Activated CD8-positive, alpha-beta T cell treated with anti-CD3 and anti-CD28 coated beads, Interleukin-2, amount 10 ng/mL, durations not matched to agents 7 days and 5 days (primary cell): ENCODE data around the gene ELMO1. TPM values are rescaled to one million over a fixed set of nuclear protein-coding genes. Genes with fewer than 3 reads are reported as not detected.

Experiments
- ATAC-seq: fragments of 150-1000 bp; cut with Tn5 transposase; one replicate; pipeline ENCODE4 v1.10.0; 2021; ENCODE audit warnings: moderate library complexity
- CTCF ChIA-PET: fragments of 350-600 bp; sonication (Branson Sonifier 250); formaldehyde crosslinking; loops from one replicate; lab custom pipeline; 2021; ENCODE audit warnings: antibody characterized with exemption; lab: Charles Lee
- POLR2A ChIA-PET: fragments of 350-600 bp; sonication (Branson Sonifier 250); formaldehyde crosslinking; loops from one replicate; lab custom pipeline; 2021; ENCODE audit warnings: antibody characterized with exemption; lab: Charles Lee
- DNase-seq: peaks from one replicate; pipeline ENCODE4 v3.0.0-alpha.2; 2020
- H3K27ac Mint-ChIP-seq: one replicate; pipeline ENCODE4 v1.8.0; 2021; ENCODE audit warnings: mild to moderate bottlenecking, mixed read lengths
- H3K27me3 Mint-ChIP-seq: one replicate; pipeline ENCODE4 v1.8.0; 2021; ENCODE audit warnings: low read depth, mixed read lengths
- H3K36me3 Mint-ChIP-seq: one replicate; pipeline ENCODE4 v1.8.0; 2021; ENCODE audit warnings: low read depth, mixed read lengths
- H3K4me1 Mint-ChIP-seq: one replicate; pipeline ENCODE4 v1.8.0; 2021; ENCODE audit warnings: low read depth, mixed read lengths
- H3K4me3 Mint-ChIP-seq: one replicate; pipeline ENCODE4 v1.8.0; 2021; ENCODE audit warnings: mild to moderate bottlenecking, mixed read lengths
- H3K9me3 Mint-ChIP-seq: one replicate; pipeline ENCODE4 v1.8.0; 2022; ENCODE audit warnings: mixed read lengths; ENCODE audit not compliant: insufficient read depth
- total RNA-seq, 2 experiments: library from RNA; stranded (reverse); gene quantifications; one replicate each; pipeline ENCODE4 v1.2.3, GENCODE V29; 2021

ELMO1 gene
- total RNA-seq, 2 experiments from 2014 or later = 64.0 to 68.5 TPM

GRCh38 chr7:37320848-37321468 is 127.7 kb downstream of the ELMO1 start:
- Mint-ChIP-seq H3K36me3 (peaks cover 20% of the 10 kb centered on the region), H3K9me3 (no peaks in the 10 kb centered on the region), H3K27ac (no peak overlapping the region), H3K4me1 (peaks cover 12% of the 10 kb centered on the region), H3K4me3 (no peak overlapping the region), H3K27me3 (no peaks in the 10 kb centered on the region)
- POLR2A ChIA-PET = no interaction called here
- ATAC-seq (no peak), DNase-seq (no peak)
- CTCF ChIA-PET = interaction anchor here (1.2 kb wide), 1 partner anchor 12 kb away, joined by 3 read pairs; no protein-coding TSS in a partner anchor

DNA sequence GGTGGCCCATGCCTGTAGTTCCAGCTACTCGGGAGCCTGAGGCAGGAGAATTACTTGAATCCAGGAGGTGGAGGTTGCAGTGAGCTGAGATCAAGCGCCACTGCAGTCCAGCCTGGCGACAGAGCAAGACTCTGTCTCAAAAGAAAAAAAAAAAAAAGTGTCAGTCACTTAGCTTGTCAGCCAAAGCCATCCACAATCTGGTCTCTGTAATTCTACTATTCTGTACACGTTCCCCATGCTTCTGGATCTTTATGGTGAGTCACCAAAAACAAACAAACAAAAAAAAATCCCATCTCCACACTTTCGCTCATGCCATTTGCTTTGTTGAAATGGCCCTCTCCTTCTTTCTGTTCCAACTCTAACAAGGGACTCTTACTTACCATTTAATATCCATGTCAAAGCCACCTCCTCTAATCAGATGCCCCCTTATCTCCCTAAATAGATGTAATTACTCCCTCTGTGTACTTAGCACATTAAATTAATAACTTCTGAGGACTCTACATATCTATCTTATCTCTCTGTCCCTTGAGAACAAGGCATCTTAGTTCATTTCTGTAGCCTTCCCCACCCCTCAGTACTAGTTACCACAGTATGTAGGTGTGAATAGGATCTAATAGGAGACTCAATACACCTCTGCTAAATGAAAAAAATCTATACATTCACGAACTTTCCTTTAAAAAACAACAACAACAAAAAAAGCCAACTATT is 128.4 kb downstream of the ELMO1 start:
- Mint-ChIP-seq H3K9me3 (no peaks in the 10 kb centered on the region), H3K27ac (no peak overlapping the region), H3K36me3 (peaks cover 22% of the 10 kb centered on the region), H3K4me1 (peaks cover 15% of the 10 kb centered on the region), H3K4me3 (no peak overlapping the region), H3K27me3 (no peaks in the 10 kb centered on the region)
- POLR2A ChIA-PET = no interaction called here
- DNase-seq (no peak), ATAC-seq (no peak)
- CTCF ChIA-PET = interaction anchor here (1.2 to 2.1 kb wide), 2 partner anchors 13 kb away, joined by 3 to 6 read pairs; no protein-coding TSS in a partner anchor

DNA sequence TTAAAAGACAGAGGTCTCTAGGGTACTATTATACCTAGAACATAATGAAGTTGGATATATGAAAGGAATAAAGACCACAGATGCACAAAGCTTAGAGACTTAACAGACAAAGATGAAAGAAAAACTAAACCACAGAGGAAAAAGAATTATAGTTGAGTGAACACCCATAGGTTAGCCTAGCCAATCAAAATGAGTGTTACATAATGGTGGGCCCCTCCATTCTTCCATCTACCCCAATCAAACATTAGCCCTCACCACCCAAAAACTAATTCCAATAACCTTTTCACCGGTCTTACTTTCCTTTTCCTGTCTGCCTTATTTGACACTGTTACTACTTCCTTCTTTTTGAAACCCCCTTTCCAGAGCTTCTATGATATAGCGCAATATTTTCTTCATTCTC is 130.1 kb downstream of the ELMO1 start:
- no peaks in the 10 kb centered on the region for H3K27me3 Mint-ChIP-seq
- DNase-seq (no peak), ATAC-seq (peak; percentile 66)
- ChIA-PET POLR2A (no interaction called here), CTCF (interaction anchor here (0.7 to 2.1 kb wide), 4 partner anchors 15 to 53 kb away, joined by 3 to 6 read pairs (median 3); no protein-coding TSS in a partner anchor)
- peaks cover 21% of the 10 kb centered on the region for H3K4me1 Mint-ChIP-seq
- peaks cover 38% of the 10 kb centered on the region for H3K36me3 Mint-ChIP-seq
- no peaks in the 10 kb centered on the region for H3K9me3 Mint-ChIP-seq
- no peak overlapping the region for H3K27ac Mint-ChIP-seq
- no peak overlapping the region for H3K4me3 Mint-ChIP-seq

DNA sequence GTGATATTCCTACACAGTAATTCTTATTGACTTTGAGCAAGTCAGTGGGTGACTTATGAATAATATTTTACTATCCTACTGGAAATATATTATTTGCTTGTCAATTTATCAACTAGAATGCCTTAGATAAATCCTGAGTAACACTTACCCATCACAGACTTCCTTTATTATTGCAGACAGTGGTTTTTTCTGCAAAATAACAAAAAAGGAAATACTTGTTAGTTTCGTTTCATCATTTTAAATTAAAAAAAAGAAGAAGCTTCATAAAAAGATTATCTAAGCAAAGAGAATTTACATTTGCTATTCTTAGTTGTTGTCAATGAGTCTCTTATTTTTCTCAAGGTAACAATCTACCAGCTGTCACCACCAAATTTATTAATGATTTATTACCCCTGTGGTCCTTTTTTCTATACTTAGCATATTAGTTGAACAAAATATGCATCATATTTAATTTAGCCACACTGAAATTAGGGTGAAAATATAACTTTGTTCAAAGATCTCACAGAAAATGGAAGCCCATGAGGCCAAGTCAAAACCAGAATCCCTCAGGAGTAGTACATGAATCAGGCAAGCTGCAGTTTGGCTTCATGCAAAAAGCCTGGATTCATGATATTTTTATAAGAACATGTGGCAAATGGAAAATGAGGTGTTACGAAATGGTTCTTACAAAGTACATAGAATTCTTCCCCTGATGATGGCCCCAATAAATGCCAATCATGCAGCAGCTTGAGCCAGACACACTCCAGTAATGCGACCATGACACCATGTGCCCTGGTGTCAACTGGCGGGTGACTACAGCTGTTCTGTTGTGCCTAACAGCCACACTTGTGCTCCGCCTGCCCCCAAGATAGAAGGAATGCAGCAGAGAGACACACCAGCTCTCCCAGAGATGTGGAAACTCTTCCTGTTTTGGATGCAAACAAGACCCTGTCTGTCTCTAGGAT is 132.6 kb downstream of the ELMO1 start:
- H3K9me3 Mint-ChIP-seq = no peaks in the 10 kb centered on the region
- CTCF ChIA-PET = interaction anchor here (0.8 to 2.4 kb wide), 2 partner anchors 37 to 133 kb away, joined by 3 to 11 read pairs; no protein-coding TSS in a partner anchor
- no peak overlapping the region for H3K4me3 Mint-ChIP-seq

DNA sequence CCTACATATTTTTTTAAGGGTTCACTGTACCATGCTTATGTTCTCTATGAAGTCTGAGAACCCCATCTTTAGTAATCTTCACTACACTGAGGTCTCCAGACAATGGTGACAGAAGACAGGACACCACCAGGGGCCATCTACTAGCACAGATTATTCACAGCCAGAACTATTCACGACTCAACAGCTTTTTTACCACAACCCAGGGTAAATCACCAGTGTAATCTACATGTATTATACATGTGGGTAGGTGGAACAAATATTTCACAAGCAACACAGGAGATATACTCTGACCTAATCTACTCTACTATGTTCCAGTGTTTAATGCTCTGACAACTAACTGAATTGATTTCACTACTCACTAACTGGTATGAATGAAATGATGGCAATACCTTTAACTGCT is 136.1 kb downstream of the ELMO1 start:
- Mint-ChIP-seq H3K27ac (peak overlapping the region; percentile 12), H3K4me3 (no peak overlapping the region), H3K27me3 (no peaks in the 10 kb centered on the region), H3K9me3 (no peaks in the 10 kb centered on the region), H3K4me1 (peaks cover 60% of the 10 kb centered on the region), H3K36me3 (peaks cover 80% of the 10 kb centered on the region)
- ATAC-seq = peak; percentile 20
- ChIA-PET POLR2A (no interaction called here), CTCF (no interaction called here)
- DNase-seq = no peak

More for the DNA sequence above, 132.6 kb downstream of the ELMO1 start:
- DNase-seq = no peak
- peaks cover 53% of the 10 kb centered on the region for H3K36me3 Mint-ChIP-seq
- H3K27me3 Mint-ChIP-seq = no peaks in the 10 kb centered on the region
- ATAC-seq = no peak
- H3K4me1 Mint-ChIP-seq = peaks cover 36% of the 10 kb centered on the region
- no peak overlapping the region for H3K27ac Mint-ChIP-seq
- POLR2A ChIA-PET = no interaction called here

DNA sequence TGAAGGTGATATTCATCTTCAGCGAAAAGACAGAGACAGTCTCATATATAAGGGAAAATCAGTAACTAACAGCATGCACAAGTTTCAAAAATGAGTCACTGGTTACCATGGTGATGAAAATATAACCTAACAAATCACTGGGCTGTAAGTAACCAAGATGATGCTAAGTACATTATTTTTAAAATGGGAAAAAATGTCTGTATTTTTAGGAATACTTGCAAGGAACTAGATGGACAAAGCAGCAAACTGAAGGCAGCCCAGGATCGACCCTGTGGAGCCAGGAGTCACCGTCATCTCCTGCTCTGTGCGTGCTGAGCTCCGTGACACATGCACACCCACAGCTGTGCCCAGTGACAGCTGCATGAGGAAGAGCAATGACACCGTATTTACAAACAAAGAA is 137.3 kb downstream of the ELMO1 start:
- peak; percentile 37 for ATAC-seq
- Mint-ChIP-seq H3K4me1 (peaks cover 53% of the 10 kb centered on the region), H3K4me3 (no peak overlapping the region), H3K9me3 (no peaks in the 10 kb centered on the region), H3K27ac (peak overlapping the region; percentile 88), H3K27me3 (no peaks in the 10 kb centered on the region), H3K36me3 (peaks cover 82% of the 10 kb centered on the region)
- DNase-seq = no peak
- ChIA-PET POLR2A (no interaction called here), CTCF (no interaction called here)

GRCh38 chr7:37310327-37311080 is 138.2 kb downstream of the ELMO1 start:
- Mint-ChIP-seq H3K9me3 (no peaks in the 10 kb centered on the region), H3K36me3 (peaks cover 86% of the 10 kb centered on the region), H3K27me3 (no peaks in the 10 kb centered on the region), H3K4me3 (peak overlapping the region; percentile 45), H3K4me1 (peaks cover 48% of the 10 kb centered on the region), H3K27ac (peak overlapping the region; percentile 88)
- DNase-seq (peak; percentile 39), ATAC-seq (peak; percentile 84)
- ChIA-PET POLR2A (interaction anchor here (1.2 to 2.0 kb wide), 3 partner anchors 31 to 42 kb away, joined by 3 to 6 read pairs (median 3); no protein-coding TSS in a partner anchor), CTCF (interaction anchor here (1.1 to 2.3 kb wide), 3 partner anchors 23 to 103 kb away, joined by 3 to 12 read pairs (median 3); no protein-coding TSS in a partner anchor)

DNA sequence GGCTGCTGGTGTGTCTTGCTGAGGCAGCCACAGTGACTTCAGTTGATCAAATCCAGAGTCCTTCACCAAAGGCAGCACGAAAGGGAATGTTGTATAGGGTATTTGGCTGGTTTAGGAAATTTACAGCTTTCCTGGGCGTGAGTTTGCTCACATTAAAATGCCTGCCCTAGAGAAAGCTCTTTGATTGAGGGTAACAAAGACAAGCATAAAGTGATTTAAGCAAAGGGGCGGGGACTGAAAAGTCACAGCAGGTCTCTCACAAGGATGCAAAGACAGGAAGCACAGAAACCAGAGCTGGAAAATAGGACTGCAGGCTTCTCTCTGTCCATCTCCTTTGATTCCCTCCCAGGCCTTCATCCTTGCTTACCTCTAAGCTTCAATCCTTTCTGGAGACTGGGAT is 139.2 kb downstream of the ELMO1 start:
- Mint-ChIP-seq H3K4me3 (no peak overlapping the region), H3K9me3 (no peaks in the 10 kb centered on the region), H3K4me1 (peaks cover 42% of the 10 kb centered on the region), H3K36me3 (peaks cover 85% of the 10 kb centered on the region), H3K27me3 (no peaks in the 10 kb centered on the region), H3K27ac (peak overlapping the region; percentile 70)
- ChIA-PET CTCF (interaction anchor here (1.1 to 2.3 kb wide), 2 partner anchors 24 to 33 kb away, joined by 3 to 12 read pairs; no protein-coding TSS in a partner anchor), POLR2A (interaction anchor here (2.0 kb wide), 1 partner anchor 32 kb away, joined by 6 read pairs; no protein-coding TSS in a partner anchor)
- ATAC-seq (no peak), DNase-seq (no peak)

DNA sequence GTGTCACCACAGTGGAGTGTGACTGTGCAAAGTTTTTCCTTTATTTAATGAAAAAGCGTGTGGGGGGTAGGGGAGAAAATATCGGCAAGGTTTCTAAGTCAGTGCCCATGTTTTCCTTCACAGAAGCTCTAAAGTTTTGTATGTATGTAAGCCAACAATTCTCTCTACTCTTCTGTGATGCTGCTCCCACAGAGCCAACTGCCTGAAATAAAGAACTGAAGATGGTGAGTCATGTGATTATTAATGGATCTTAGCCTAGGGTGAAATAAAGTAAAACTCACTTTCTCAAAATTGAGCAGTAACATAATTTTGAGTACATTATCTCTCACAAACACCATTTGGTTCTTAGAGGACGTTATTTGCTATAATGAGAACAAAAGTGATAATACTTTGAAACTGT is 143.7 kb downstream of the ELMO1 start:
- Mint-ChIP-seq H3K36me3 (peaks cover 82% of the 10 kb centered on the region), H3K9me3 (no peaks in the 10 kb centered on the region), H3K27ac (no peak overlapping the region), H3K27me3 (no peaks in the 10 kb centered on the region), H3K4me1 (peaks cover 13% of the 10 kb centered on the region), H3K4me3 (no peak overlapping the region)
- ChIA-PET CTCF (no interaction called here), POLR2A (no interaction called here)
- ATAC-seq (no peak), DNase-seq (no peak)

DNA sequence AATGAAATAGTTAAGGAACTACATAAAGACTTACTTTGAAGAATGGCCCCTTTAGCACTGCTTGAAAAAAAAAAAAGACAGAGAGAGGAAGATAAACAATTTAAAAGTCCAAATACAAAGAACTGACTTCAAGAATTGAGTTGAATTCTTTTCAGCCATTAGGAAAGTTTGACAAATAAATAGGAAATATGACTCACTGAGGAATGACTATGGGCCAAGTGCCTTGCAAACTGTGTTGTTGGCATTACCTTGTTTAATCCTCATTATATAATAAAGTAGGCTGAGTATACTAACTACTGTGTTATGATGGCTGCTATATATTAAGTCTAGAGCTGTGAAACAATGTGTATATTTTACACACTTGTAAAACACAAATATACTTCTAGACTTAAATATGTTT is 151.1 kb downstream of the ELMO1 start:
- DNase-seq (no peak), ATAC-seq (no peak)
- H3K27me3 Mint-ChIP-seq = no peaks in the 10 kb centered on the region
- no peak overlapping the region for H3K4me3 Mint-ChIP-seq
- no peak overlapping the region for H3K27ac Mint-ChIP-seq
- H3K36me3 Mint-ChIP-seq = peaks cover 18% of the 10 kb centered on the region
- CTCF ChIA-PET = interaction anchor here (0.8 to 2.2 kb wide), 2 partner anchors 13 to 56 kb away, joined by 4 to 10 read pairs; no protein-coding TSS in a partner anchor
- POLR2A ChIA-PET = no interaction called here
- H3K4me1 Mint-ChIP-seq = no peaks in the 10 kb centered on the region
- peaks cover 5% of the 10 kb centered on the region for H3K9me3 Mint-ChIP-seq
